HepG2 (cell line): ENCODE measurements around the gene ARHGAP32. TPM values are rescaled to one million over a fixed set of nuclear protein-coding genes. Genes with fewer than 3 reads are reported as not detected.

Experiments
- DZIP1 ChIP-seq: sonication (generic); formaldehyde crosslinking; IDR thresholded peaks from 2 replicates; pipeline ENCODE4 v1.5.0; 2020; ENCODE audit warnings: mild to moderate bottlenecking, missing genetic modification reagents
- E2F5 ChIP-seq: sonication (generic); formaldehyde crosslinking; conservative IDR thresholded peaks from 2 replicates; pipeline ENCODE4 v1.4.0; 2020; ENCODE audit warnings: missing genetic modification reagents
- GTF3A ChIP-seq: sonication (generic); formaldehyde crosslinking; conservative IDR thresholded peaks from 2 replicates; pipeline ENCODE4 v1.4.0; 2020; ENCODE audit warnings: mild to moderate bottlenecking, missing genetic modification reagents
- ISL2 ChIP-seq: sonication (generic); formaldehyde crosslinking; IDR thresholded peaks from 2 replicates; pipeline ENCODE4 v1.5.0; 2020; ENCODE audit warnings: missing genetic modification reagents
- MED1 ChIP-seq: sonication (generic); formaldehyde crosslinking; IDR thresholded peaks from 2 replicates; pipeline ENCODE4 v1.4.0; 2020; ENCODE audit warnings: missing genetic modification reagents
- NFIC ChIP-seq: IDR thresholded peaks from 2 replicates; pipeline ENCODE4 v1.6.1; 2012; ENCODE audit warnings: mild to moderate bottlenecking, low read length, inconsistent platforms
- SIX1 ChIP-seq: sonication (generic); formaldehyde crosslinking; IDR thresholded peaks from 2 replicates; pipeline ENCODE4 v1.4.0; 2020; ENCODE audit warnings: missing genetic modification reagents, borderline replicate concordance
- ZC3H4 ChIP-seq: sonication (generic); formaldehyde crosslinking; IDR thresholded peaks from 2 replicates; pipeline ENCODE4 v1.4.0; 2020; ENCODE audit warnings: missing genetic modification reagents, borderline replicate concordance
- ZNF143 ChIP-seq: sonication (generic); formaldehyde crosslinking; IDR thresholded peaks from 2 replicates; pipeline ENCODE4 v1.4.0; 2020; ENCODE audit warnings: missing genetic modification reagents
- ZNF660 ChIP-seq: sonication (generic); formaldehyde crosslinking; IDR thresholded peaks from 2 replicates; pipeline ENCODE4 v1.5.1; 2020; ENCODE audit warnings: mild to moderate bottlenecking, low read depth, missing genetic modification reagents, borderline replicate concordance
- ZNF672 ChIP-seq: sonication (generic); formaldehyde crosslinking; IDR thresholded peaks from 2 replicates; pipeline ENCODE4 v1.8.1; 2022; ENCODE audit warnings: missing genetic modification reagents
- ZNF775 ChIP-seq: sonication (generic); formaldehyde crosslinking; IDR thresholded peaks from 2 replicates; pipeline ENCODE4 v1.4.0; 2020; ENCODE audit warnings: missing genetic modification reagents, mild to moderate bottlenecking, moderate library complexity, borderline replicate concordance
- ZNF776 ChIP-seq: sonication (generic); formaldehyde crosslinking; IDR thresholded peaks from 2 replicates; pipeline ENCODE4 v1.4.0; 2020; ENCODE audit warnings: mild to moderate bottlenecking, missing genetic modification reagents
- polyA plus RNA-seq, 8 experiments: library from polyadenylated mRNA; depleted of rRNA in 3 of 8; stranded (reverse) in 7 of 8; unstranded in 1 of 8; fragments of >200 nt; fragmentation: Illumina TruSeq in 4 of 8; extraction: Trizol in 4 of 8; gene quantifications; 2 replicates each; pipeline versions ENCODE4 v1.2.1 to v1.2.3, GENCODE V29; 2011 to 2016; ENCODE audit warnings: low read depth in 4 of 8, missing spikeins in 1 of 8, mixed read lengths in 1 of 8; ENCODE audit not compliant: insufficient read depth in 1 of 8
- total RNA-seq, 5 experiments: library from RNA; depleted of rRNA; stranded (reverse); fragments of >200 nt; fragmentation: Illumina TruSeq; extraction: Trizol; gene quantifications; 2 replicates each; pipeline ENCODE4 v1.2.3, GENCODE V29; 2016; ENCODE audit warnings: low read depth in 1 of 5
- TF ChIP-seq, protein P1 (sequence below): sonication (generic); formaldehyde crosslinking; IDR thresholded peaks from 2 replicates; pipeline ENCODE4 v1.8.0; 2023; ENCODE audit warnings: mild to moderate bottlenecking, missing genetic modification reagents
- TF ChIP-seq, protein P2 (sequence below): sonication (generic); formaldehyde crosslinking; IDR thresholded peaks from 2 replicates; pipeline ENCODE4 v1.4.0; 2020; ENCODE audit warnings: missing genetic modification reagents, mild to moderate bottlenecking, borderline replicate concordance
- TF ChIP-seq, protein P3 (sequence below): sonication (generic); formaldehyde crosslinking; conservative IDR thresholded peaks from 2 replicates; pipeline ENCODE4 v1.8.1; 2023; ENCODE audit warnings: missing genetic modification reagents

Gene ARHGAP32
- total and polyA plus RNA-seq, 2 of the 13 experiments (the other 11 are each of a cell fraction or from before 2014, with no cell fraction given), result 6.3 to 8.2 TPM

DNA sequence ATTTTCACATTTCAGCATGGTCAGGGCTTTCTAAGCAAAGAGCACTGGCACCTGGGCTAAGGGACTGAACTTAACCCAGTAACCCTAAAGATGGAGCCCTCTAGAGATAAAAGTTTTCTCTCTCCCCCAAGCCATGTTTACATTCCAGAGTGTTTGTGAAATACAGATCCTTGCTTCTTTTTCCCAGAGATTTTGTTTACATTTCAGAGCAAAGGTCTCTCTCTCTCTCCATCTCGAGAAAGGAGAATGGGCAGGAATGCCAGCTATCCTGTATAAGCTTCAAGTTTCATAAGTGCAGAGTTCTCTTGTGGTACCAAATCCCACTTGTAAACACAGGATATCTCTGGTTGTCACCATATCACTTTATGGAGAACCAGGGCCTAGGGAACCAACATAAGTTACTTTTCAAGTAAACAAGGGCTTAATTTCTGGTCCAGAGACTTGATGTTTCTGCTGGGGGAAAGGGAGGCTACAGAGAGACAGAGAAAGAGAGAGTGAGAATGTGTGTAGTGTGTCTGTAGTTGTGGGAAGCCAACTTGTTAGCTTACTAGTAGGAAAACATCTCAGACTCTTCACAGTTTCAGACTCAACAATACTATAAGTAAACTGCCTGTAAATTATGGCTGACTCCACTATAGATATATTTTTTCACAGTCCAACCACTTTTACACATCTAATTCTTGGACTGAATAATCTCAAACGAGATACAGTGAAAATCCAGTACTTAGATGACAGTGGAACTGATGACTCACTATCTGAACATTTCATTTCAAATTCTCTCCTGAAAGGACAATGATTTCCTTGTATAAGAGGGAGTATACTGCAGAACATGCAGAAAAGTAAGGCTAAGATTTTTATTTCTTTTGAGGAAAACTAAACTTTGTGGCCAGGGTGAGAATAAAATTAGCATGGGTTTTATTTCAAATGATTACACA is 76.2 kb downstream of the ARHGAP32 start (continued):
- TF ChIP-seq DZIP1 (CRISPR knock-in tag) (no peak), MED1 (CRISPR knock-in tag) (peak; percentile 42; the same call in 1 of the 2 replicates), ZNF775 (no peak), ZNF660 (CRISPR knock-in tag) (no peak), SIX1 (CRISPR knock-in tag) (peak; percentile 79), ZNF776 (CRISPR knock-in tag) (no peak), ZNF672 (CRISPR knock-in tag) (no peak), NFIC (0 out of 2 replicates have a peak, but pooled peaks have one; percentile 42), GTF3A (no peak), ZNF143 (CRISPR knock-in tag) (no peak), E2F5 (CRISPR knock-in tag) (no peak), ZC3H4 (CRISPR knock-in tag) (no peak), ISL2 (CRISPR knock-in tag) (peak; percentile 79; the same call in 1 of the 2 replicates)
- TF ChIP-seq, protein P1, sequence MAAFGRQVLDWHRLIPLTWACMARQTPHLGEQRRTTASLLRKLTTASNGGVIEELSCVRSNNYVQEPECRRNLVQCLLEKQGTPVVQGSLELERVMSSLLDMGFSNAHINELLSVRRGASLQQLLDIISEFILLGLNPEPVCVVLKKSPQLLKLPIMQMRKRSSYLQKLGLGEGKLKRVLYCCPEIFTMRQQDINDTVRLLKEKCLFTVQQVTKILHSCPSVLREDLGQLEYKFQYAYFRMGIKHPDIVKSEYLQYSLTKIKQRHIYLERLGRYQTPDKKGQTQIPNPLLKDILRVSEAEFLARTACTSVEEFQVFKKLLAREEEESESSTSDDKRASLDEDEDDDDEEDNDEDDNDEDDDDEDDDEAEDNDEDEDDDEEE (CRISPR knock-in tag), result no peak
- TF ChIP-seq, protein P2, sequence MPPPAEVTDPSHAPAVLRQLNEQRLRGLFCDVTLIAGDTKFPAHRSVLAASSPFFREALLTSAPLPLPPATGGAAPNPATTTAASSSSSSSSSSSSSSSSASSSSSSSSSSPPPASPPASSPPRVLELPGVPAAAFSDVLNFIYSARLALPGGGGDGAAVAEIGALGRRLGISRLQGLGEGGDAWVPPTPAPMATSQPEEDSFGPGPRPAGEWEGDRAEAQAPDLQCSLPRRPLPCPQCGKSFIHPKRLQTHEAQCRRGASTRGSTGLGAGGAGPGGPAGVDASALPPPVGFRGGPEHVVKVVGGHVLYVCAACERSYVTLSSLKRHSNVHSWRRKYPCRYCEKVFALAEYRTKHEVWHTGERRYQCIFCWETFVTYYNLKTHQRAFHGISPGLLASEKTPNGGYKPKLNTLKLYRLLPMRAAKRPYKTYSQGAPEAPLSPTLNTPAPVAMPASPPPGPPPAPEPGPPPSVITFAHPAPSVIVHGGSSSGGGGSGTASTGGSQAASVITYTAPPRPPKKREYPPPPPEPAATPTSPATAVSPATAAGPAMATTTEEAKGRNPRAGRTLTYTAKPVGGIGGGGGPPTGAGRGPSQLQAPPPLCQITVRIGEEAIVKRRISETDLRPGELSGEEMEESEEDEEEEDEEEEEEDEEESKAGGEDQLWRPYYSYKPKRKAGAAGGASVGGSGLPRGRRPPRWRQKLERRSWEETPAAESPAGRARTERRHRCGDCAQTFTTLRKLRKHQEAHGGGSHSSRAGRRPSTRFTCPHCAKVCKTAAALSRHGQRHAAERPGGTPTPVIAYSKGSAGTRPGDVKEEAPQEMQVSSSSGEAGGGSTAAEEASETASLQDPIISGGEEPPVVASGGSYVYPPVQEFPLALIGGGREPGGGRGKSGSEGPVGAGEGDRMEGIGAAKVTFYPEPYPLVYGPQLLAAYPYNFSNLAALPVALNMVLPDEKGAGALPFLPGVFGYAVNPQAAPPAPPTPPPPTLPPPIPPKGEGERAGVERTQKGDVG (CRISPR knock-in tag), result no peak
- TF ChIP-seq, protein P3, sequence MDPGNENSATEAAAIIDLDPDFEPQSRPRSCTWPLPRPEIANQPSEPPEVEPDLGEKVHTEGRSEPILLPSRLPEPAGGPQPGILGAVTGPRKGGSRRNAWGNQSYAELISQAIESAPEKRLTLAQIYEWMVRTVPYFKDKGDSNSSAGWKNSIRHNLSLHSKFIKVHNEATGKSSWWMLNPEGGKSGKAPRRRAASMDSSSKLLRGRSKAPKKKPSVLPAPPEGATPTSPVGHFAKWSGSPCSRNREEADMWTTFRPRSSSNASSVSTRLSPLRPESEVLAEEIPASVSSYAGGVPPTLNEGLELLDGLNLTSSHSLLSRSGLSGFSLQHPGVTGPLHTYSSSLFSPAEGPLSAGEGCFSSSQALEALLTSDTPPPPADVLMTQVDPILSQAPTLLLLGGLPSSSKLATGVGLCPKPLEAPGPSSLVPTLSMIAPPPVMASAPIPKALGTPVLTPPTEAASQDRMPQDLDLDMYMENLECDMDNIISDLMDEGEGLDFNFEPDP (CRISPR knock-in tag), result no peak
